Activated CD8-positive, alpha-beta memory T cell treated with anti-CD3 and anti-CD28 coated beads for 4 hours (primary cell): ENCODE data around the gene MORF4L2.

ENCODE experiments used
- DNase-seq, 2 donors: peaks; one replicate each; pipeline ENCODE4 v3.0.0-alpha.2; 2020; ENCODE audit warnings: low read depth in 2 of 2

MORF4L2 gene

GRCh38 chrX:103631145-103631544 is 55.4 kb downstream of the MORF4L2 start:
- no peak for DNase-seq

- no peak for DNase-seq
These were observed 56.4 kb downstream of the MORF4L2 start for GRCh38 chrX:103630171-103630511.

- no peak for DNase-seq
These were observed 57.0 kb downstream of the MORF4L2 start for GRCh38 chrX:103629318-103630170.

GRCh38 chrX:103628386-103629317 is 57.8 kb downstream of the MORF4L2 start, which contains the start of gene TCEAL1:
TCEAL1 (plus strand) TSS chrX:103628975; CDS start chrX:103629917, 942 bp downstream.
- no peak for DNase-seq

DNA sequence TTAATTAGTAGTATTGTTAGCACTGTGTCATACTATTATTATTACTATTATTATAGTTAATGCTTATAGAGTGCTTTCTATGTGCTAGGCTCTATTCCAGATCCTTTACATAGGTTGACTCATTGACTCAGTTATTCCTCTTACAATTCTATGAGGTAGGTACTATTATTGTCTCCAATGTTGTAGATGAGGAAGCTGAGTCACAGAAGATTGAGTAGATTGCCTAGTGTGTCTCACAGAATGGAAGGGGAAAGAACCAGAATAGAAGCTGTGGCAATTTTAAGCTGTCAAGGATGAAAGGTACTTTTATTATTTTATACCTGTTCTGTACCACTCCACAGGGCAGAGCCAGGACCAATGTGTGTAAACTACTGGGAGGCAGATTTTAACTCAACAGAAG is 59.6 kb downstream of the MORF4L2 start:
- DNase-seq: no peak
